CMK (cell line): Measurements from ENCODE around the gene CYP39A1.

Experiments used
- DNase-seq: peaks from one replicate; pipeline ENCODE4 v3.0.0-alpha.2; 2010; ENCODE audit warnings: low read depth

CYP39A1 gene

GRCh38 chr6:46590765-46591164 lies 61.9 kb downstream of the CYP39A1 start:
- no peak for DNase-seq

- no peak for DNase-seq
Observed at GRCh38 chr6:46586906-46587305, 65.7 kb downstream of the CYP39A1 start.

GRCh38 chr6:46584586-46584985 lies 68.0 kb downstream of the CYP39A1 start:
- DNase-seq = no peak

- no peak for DNase-seq
Observed at GRCh38 chr6:46583721-46584120, 68.9 kb downstream of the CYP39A1 start.

- DNase-seq = no peak
Observed at GRCh38 chr6:46583081-46583480, 69.5 kb downstream of the CYP39A1 start.

GRCh38 chr6:46581459-46582177 lies 71.0 kb downstream of the CYP39A1 start:
- no peak for DNase-seq

GRCh38 chr6:46575530-46575929 lies 77.1 kb downstream of the CYP39A1 start:
- no peak for DNase-seq

GRCh38 chr6:46573140-46573539 lies 79.5 kb downstream of the CYP39A1 start:
- no peak for DNase-seq

- DNase-seq = no peak
Observed at GRCh38 chr6:46565531-46565930, 87.1 kb downstream of the CYP39A1 start.

GRCh38 chr6:46563924-46564323 lies 88.7 kb downstream of the CYP39A1 start:
- no peak for DNase-seq

- DNase-seq = no peak
Observed at GRCh38 chr6:46556053-46556452, 96.6 kb downstream of the CYP39A1 start.

- no peak for DNase-seq
Observed at GRCh38 chr6:46555129-46555528, 97.5 kb downstream of the CYP39A1 start.

- no peak for DNase-seq
Observed at GRCh38 chr6:46549155-46549554, 103.5 kb downstream of the CYP39A1 start.

- no peak for DNase-seq
Observed at GRCh38 chr6:46541556-46541955, 111.1 kb downstream of the CYP39A1 start.

GRCh38 chr6:46539866-46540265 lies 112.8 kb downstream of the CYP39A1 start:
- no peak for DNase-seq

GRCh38 chr6:46538800-46539480 lies 113.7 kb downstream of the CYP39A1 start:
- no peak for DNase-seq

GRCh38 chr6:46530896-46531295 lies 121.7 kb downstream of the CYP39A1 start:
- DNase-seq = no peak

GRCh38 chr6:46528961-46529750 lies 123.5 kb downstream of the CYP39A1 start:
- no peak for DNase-seq

GRCh38 chr6:46526607-46527006 lies 126.0 kb downstream of the CYP39A1 start:
- no peak for DNase-seq

GRCh38 chr6:46525583-46525982 lies 127.0 kb downstream of the CYP39A1 start:
- DNase-seq = no peak

- no peak for DNase-seq
Observed at GRCh38 chr6:46521464-46521971, 131.1 kb downstream of the CYP39A1 start.

- DNase-seq = no peak
Observed at GRCh38 chr6:46517202-46517601, 135.4 kb downstream of the CYP39A1 start.

- no peak for DNase-seq
Observed at GRCh38 chr6:46513533-46513932, 139.1 kb downstream of the CYP39A1 start.
